Stimulated activated CD4-positive, alpha-beta T cell treated with anti-CD3 and anti-CD28 coated beads, Interleukin-12 subunit alpha, Interleukin-12 subunit beta, amount 100 ng/mL, for 48 hours (primary cell): ENCODE data around the gene BCL2L15.

Experiments used
- DNase-seq, 3 donors: peaks; one replicate each; pipeline ENCODE4 v3.0.0-alpha.2; 2020; ENCODE audit warnings: low read depth in 2 of 3, low spot score in 1 of 3

BCL2L15 gene

GRCh38 chr1:113912594-113913311 is 25.4 kb upstream of the BCL2L15 start:
- DNase-seq = no peak

GRCh38 chr1:113905435-113905861 is 18.1 kb upstream of the BCL2L15 start:
- peak in 2 of 3 donors; percentile 10 to 15 for DNase-seq

GRCh38 chr1:113904674-113905434 is 17.5 kb upstream of the BCL2L15 start, which contains the start of the genes AP4B1 and DCLRE1B:
Gene AP4B1, minus strand, starts transcription at chr1:113904799. Its CDS starts 82 bp downstream, at chr1:113904717.
Gene DCLRE1B, plus strand, starts transcription at chr1:113905326. Its CDS starts 261 bp downstream, at chr1:113905587.
- peak; percentile 93 to 97 (median 97) for DNase-seq

- no peak for DNase-seq
These were observed 16.9 kb upstream of the BCL2L15 start for GRCh38 chr1:113904293-113904673.

- peak in 1 of 3 donors; percentile 20 for DNase-seq
These were observed 16.3 kb upstream of the BCL2L15 start for GRCh38 chr1:113903501-113904292.

- no peak for DNase-seq
These were observed 13.8 kb upstream of the BCL2L15 start for GRCh38 chr1:113901191-113901590.

GRCh38 chr1:113899111-113899510 is 11.7 kb upstream of the BCL2L15 start:
- DNase-seq = no peak

- DNase-seq = no peak
These were observed 10.9 kb upstream of the BCL2L15 start for GRCh38 chr1:113898241-113898814.

- DNase-seq = no peak
These were observed 8.6 kb upstream of the BCL2L15 start for GRCh38 chr1:113895961-113896360.

- no peak for DNase-seq
These were observed 7.7 kb upstream of the BCL2L15 start for GRCh38 chr1:113895098-113895497.

GRCh38 chr1:113893267-113893666 is 5.9 kb upstream of the BCL2L15 start:
- DNase-seq = no peak

GRCh38 chr1:113891631-113892220 is 4.3 kb upstream of the BCL2L15 start:
- no peak for DNase-seq

GRCh38 chr1:113890816-113891215 is 3.4 kb upstream of the BCL2L15 start:
- no peak for DNase-seq

- no peak for DNase-seq
These were observed 672 bp downstream of the BCL2L15 start for GRCh38 chr1:113886417-113887401.

- no peak for DNase-seq
These were observed 5.7 kb downstream of the BCL2L15 start for GRCh38 chr1:113881661-113882060.

GRCh38 chr1:113879739-113880038 is 7.7 kb downstream of the BCL2L15 start:
- DNase-seq = no peak

- DNase-seq = no peak
These were observed 11.2 kb downstream of the BCL2L15 start for GRCh38 chr1:113876176-113876575.

- no peak for DNase-seq
These were observed 11.7 kb downstream of the BCL2L15 start for GRCh38 chr1:113875714-113876113.

GRCh38 chr1:113874012-113874879 is 13.1 kb downstream of the BCL2L15 start:
- DNase-seq = no peak
